ENCODE data around the gene CDC20.

Gene CDC20

GRCh38 chr1:43340559-43340958, 18.2 kb upstream of the CDC20 start:
- TF ChIP-seq CTCF (IDR thresholded peaks at IDR 0.05; ENCODE audit: insufficient read depth, low read depth, low read length, missing control alignments) = no peak
- no peak overlapping the region for H3K4me3 ChIP-seq (ENCODE audit: low read depth, low read length)
- DNase-seq (ENCODE audit: low read depth) = no peak

DNA sequence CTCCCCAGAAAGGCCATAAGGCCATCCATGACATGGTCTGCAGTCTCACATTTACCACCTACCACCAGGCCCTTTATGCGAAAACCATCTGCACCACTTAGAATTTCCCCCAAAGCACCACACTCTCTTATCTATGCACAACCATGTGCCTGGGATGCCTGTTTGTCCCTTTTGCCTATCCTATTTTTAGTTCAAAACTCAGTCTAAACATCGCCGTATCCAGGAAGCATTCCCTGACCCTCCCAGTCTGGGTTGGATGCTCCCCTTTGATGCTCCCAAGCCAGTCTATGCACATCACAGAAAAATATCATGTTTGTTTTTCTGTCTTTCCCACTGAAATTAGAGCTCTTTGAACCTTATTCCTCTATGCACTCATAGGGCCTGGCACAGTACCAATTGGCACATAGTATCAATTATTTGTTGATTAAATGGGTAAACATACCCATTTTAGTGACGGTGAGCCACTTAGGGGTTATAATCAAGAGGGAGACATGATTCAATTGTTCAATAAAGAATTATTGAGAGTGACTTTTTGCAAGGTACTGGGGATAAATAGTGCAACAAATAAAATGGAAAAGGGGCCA, 14.4 kb upstream of the CDC20 start:
- no peak overlapping the region for H3K4me3 ChIP-seq (ENCODE audit: low read depth, low read length)
- no peak for TF ChIP-seq CTCF (IDR thresholded peaks at IDR 0.05; ENCODE audit: insufficient read depth, low read depth, low read length, missing control alignments)
- no peak for DNase-seq (ENCODE audit: low read depth)

DNA sequence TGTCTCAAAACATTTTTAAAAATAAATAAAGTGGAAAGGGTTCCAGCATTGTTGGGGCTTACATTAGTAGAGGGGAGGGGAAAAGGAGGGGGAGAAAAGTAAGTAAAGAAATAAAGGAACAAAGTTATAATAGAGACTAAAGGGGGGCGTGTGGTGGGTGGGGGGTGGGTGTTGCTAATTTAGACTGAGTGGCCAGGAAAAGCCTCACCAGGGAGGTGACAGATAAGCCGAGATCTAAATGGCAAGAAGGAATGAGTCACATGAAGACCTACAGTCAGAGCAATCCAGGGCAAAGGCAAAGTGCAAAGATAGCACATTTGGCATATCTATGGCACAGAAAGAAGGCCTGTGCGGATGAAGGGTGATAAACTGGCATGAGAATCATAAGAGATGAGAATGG, 13.7 kb upstream of the CDC20 start:
- no peak for TF ChIP-seq CTCF (IDR thresholded peaks at IDR 0.05; ENCODE audit: insufficient read depth, low read depth, low read length, missing control alignments)
- no peak for DNase-seq (ENCODE audit: low read depth)
- H3K4me3 ChIP-seq (ENCODE audit: low read depth, low read length) = no peak overlapping the region

DNA sequence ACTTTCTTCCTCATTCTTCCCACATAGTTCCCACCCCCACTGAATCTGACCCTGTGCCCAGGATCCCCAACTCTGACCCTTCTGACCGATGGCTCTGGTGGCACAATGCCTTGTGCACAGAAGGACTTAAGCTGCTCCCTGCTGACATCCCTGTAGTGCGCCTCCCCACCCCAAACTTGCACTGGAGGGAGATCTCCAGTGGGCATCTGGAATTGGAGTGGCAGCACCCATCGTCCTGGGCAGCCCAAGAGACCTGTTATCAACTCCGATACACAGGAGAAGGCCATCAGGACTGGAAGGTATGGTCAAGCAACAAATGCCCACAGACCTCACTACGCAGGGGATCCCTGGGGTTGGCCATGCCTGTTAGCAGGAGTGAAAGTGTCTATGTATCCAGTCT, 12.1 kb upstream of the CDC20 start:
- DNase-seq (ENCODE audit: low read depth) = no peak
- TF ChIP-seq CTCF (IDR thresholded peaks at IDR 0.05; ENCODE audit: insufficient read depth, low read depth, low read length, missing control alignments) = no peak
- no peak overlapping the region for H3K4me3 ChIP-seq (ENCODE audit: low read depth, low read length)

- peak overlapping the region; percentile 79 for H3K4me3 ChIP-seq (ENCODE audit: low read depth, low read length)
- no peak for DNase-seq (ENCODE audit: low read depth)
- TF ChIP-seq CTCF (IDR thresholded peaks at IDR 0.05; ENCODE audit: insufficient read depth, low read depth, low read length, missing control alignments) = no peak
These were observed 10.4 kb upstream of the CDC20 start for GRCh38 chr1:43348343-43348808.

- peak overlapping the region; percentile 79 for H3K4me3 ChIP-seq (ENCODE audit: low read depth, low read length)
- TF ChIP-seq CTCF (IDR thresholded peaks at IDR 0.05; ENCODE audit: insufficient read depth, low read depth, low read length, missing control alignments) = no peak
- peak; percentile 93 for DNase-seq (ENCODE audit: low read depth)
These were observed 9.8 kb upstream of the CDC20 start for GRCh38 chr1:43348809-43349593.

Measured in GM12865 (cell line).